ENCODE results near the gene CALM3.

- TF ChIP-seq CTCF (IDR thresholded peaks at IDR 0.05 in 4 of 5, conservative IDR thresholded peaks at IDR 0.05 in 1 of 5) = no peak
- no peak for TF ChIP-seq POLR2A (IDR thresholded peaks at IDR 0.05)
These were observed 3.7 kb downstream of the CALM3 start for GRCh38 chr19:46604781-46605355.

All from gastrocnemius medialis (tissue), 4 donors.